B cell (primary cell): ENCODE measurements around the gene TMEM109.

ENCODE experiments used
- CTCF ChIP-seq: fragments of 200-600 bp; IDR thresholded peaks from one replicate; pipeline ENCODE4 v1.8.0; 2022; ENCODE audit warnings: antibody characterized with exemption, mild to moderate bottlenecking
- EZH2 ChIP-seq: IDR thresholded peaks from 2 replicates; pipeline ENCODE4 v1.6.1; 2012; ENCODE audit warnings: borderline replicate concordance, low read depth, mild to moderate bottlenecking, moderate library complexity, low read length; ENCODE audit not compliant: insufficient read depth, poor library complexity, severe bottlenecking

- no peak for TF ChIP-seq CTCF
- TF ChIP-seq EZH2, result no peak
These were observed 25.3 kb downstream of the TMEM109 start for GRCh38 chr11:60939301-60939700.
